GM12874 (cell line): ENCODE data around the gene CNEP1R1.

Source experiments
- CTCF ChIP-seq: IDR thresholded peaks from 2 replicates; pipeline ENCODE4 v1.5.1; 2011; ENCODE audit warnings: low read depth, mild to moderate bottlenecking, control low read depth, low read length, moderate library complexity; ENCODE audit not compliant: insufficient read depth

CNEP1R1 gene

DNA sequence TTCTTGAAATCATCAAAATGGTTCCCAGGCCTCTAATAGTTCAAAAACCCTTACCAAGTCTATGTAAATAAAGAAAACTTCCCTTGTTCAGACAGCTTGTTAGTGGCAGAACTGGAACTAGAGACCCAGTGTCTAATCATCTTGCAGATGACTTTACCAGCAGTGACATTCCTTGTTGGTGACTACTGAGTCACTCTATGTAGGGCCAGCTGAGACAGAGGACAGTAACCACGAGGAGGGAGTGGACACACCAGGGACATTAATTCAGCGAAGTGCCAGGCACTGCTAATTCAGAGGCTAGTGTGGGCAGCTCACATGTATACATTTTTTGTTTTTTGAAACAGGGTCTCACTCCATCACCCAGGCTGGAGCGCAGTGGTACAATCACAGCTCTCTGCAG lies 34.6 kb downstream of the CNEP1R1 start:
- no peak for TF ChIP-seq CTCF

DNA sequence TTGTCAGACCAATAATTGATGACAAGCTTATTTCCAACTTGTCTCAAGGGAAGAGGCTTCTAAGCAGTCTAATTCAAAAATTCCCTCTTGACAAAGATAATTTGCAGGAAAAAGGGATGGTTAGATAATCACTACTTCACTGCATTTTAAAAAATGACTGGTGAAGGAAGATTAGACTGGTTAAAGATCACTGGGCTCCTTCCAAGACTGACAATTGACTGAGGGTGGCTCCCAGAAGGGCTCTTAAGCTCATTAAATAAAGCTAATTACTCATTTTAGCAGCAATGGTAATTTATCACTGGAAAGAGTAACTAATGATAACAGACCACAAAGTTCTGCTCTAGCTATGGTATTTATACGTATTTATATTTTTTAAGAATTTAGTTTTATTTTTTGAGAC lies 36.3 kb downstream of the CNEP1R1 start:
- TF ChIP-seq CTCF: no peak

DNA sequence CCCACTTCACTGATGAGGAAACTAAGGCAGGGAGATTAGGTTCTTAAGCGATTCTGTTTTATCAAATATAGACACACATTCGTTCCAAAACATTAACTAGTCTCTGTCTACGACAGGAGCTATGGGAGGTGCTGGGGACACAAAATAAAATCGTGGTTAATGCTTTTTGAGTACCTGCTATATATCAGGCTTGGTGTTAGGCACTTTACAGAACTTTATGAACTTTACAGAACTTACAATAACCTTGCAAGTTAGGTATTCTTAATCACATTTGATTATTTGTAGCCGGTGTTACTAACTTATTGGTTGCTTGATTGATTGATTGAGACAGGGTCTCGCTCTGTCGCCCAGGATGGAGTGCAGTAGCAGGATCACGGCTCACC lies 40.2 kb downstream of the CNEP1R1 start:
- TF ChIP-seq CTCF: no peak

DNA sequence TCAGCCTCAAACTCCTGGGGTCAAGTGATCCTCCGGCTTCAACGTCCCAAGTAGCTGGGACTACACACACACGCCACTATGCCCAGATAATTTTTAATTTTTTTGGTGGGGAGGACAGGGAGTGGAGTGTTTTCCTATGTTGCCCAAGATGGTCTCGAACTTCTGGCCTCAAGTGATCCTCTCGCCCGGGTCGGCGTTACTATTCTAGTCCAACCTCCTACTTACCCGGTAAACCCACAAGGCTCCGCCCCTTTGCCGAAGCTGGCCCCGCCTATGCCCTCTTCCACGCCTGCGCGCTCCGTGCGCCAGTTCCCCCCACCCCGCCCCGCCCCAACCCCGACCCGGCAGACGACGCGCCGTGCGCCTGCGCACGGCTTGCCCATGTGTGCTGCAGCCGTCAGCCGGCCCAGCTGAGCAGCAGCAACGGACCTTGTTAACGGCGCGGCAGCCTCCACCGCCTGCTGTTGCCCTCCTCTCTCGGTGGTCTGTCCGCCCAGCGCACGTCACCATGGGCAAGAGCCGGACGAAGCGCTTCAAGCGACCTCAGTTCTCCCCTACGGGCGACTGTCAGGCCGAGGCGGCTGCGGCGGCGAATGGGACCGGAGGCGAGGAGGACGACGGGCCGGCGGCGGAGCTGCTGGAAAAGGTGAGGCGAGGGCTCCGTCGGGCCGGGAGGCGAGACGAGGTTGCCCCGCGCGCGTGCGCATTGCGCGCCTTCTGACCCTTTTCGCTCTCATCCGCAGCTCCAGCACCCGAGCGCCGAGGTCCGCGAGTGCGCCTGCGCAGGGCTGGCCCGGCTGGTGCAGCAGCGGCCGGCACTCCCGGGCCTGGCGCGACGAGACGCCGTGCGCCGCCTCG lies 40.8 kb downstream of the CNEP1R1 start, which contains the start of gene HEATR3:
Gene HEATR3, plus strand, starts transcription at position 347 of the 858 bp plus-strand sequence. Its CDS starts 162 bp downstream, at position 509.
- TF ChIP-seq CTCF: no peak

DNA sequence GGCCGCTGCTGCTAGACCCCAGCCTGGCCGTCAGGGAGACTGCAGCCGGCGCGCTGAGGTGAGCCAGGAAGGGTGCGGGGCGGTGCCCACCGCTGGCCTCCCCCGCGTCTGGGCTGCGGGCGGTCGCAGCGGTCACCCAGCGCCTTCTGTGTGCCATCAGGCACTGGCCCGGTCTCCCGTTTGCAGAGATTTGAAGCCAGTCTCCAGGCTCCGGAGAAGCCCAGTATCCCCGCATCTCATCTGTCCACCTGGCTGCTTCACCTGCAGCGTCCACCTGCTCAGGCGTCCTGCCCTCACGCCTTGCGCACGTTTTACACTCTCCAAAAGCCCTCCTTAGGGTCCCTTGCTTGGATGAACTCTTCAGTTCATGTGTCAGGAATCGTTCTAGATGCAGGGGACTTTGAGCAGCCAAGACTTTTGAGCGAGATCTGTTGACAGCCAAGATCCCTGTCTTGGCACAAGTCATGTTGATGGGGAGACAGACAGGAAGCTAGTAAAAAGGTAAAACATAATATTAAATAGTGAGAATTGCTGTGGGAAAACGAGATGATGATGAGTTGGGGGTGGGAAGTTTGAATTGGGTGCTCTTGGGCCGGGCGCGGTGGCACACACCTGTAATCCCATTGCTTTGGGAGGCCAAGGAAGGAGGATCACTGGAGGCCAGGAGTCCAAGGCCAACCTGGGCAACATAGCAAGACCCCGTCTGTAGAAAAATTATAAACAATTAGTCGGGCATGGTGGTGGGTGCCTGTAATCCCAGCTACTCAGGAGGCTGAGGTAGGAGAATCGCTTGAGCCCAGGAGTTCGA lies 41.7 kb downstream of the CNEP1R1 start:
- TF ChIP-seq CTCF: no peak

DNA sequence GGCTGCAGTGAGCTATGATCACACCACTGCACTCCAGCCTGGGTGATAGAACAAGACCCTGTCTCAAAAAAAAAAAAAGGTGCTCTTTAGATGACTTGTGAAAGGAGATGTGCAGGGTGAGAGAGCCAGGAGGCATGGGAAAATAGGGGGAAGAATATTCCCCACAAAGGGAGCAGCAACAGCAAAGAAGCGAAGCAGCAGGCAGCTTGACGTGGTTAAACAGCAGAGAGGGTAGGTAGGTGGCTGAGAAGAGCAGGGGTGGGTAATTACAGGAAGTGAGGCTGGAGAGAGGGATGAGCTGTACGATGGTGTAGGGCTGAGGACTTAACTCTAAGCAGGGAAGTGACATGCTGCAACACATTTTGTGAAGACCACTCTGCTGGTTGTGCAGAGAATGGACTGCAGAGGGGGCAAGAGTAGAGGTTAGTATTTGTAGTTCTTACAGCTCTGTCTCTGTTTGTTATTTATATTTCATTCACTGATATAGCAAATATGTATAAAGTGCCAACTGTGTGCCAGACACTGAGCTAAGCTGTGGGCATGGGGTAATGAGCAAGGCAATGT lies 42.3 kb downstream of the CNEP1R1 start:
- TF ChIP-seq CTCF: peak; percentile 52; the same call in 1 of the 2 replicates

DNA sequence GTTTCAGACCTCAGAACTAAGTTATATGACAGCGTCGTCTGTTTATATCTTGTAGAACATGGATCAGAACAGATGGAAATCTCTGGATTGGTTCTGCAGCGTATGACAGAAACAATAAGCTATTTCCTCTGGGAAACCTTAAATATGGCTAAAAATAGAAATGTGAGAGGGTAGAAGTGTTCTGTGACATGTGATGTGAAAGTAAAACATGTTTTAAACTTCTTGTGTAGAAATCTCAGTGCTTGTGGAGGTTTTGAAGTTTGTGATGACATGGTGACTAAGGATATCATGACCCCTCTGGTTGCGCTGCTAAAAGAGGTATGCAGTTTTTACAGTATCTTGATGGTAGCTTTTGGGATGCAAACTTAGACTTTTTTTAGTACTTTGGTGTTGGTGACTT lies 43.5 kb downstream of the CNEP1R1 start:
- TF ChIP-seq CTCF: no peak
